H1 (cell line): ENCODE measurements around the gene TSPOAP1. TPM values are rescaled to one million over a fixed set of nuclear protein-coding genes. Genes with fewer than 3 reads are reported as not detected.

Experiments
- CTCF ChIA-PET: fragments of 300-600 bp; sonication (Branson Sonifier 250); formaldehyde crosslinking; loops from one replicate; lab custom pipeline; 2021; ENCODE audit not compliant: partially characterized antibody; lab: Charles Lee
- POLR2A ChIA-PET: fragments of 300-600 bp; sonication (Branson Sonifier 250); formaldehyde crosslinking; loops from one replicate; lab custom pipeline; 2021; ENCODE audit warnings: inconsistent platforms; ENCODE audit not compliant: partially characterized antibody; lab: Charles Lee
- DNase-seq, 2 experiments: peaks; one replicate each; pipeline versions ENCODE4 v3.0.0 to v3.0.0-alpha.2; 2010 to 2022; ENCODE audit warnings: low spot score in 2 of 2, low read depth in 1 of 2, mixed read lengths in 1 of 2
- FAIRE-seq: peaks from 2 replicates; lab custom pipeline; 2011; peaks lifted over from hg19 to GRCh38; lab: Jason Lieb, UNC
- H2AFZ ChIP-seq: 2 replicates; pipeline ENCODE4 v1.8.1; 2012; ENCODE audit warnings: low read length, inconsistent platforms
- H2AK5ac ChIP-seq: 2 replicates; pipeline ENCODE4 v1.6.1; 2013; ENCODE audit warnings: low read depth, low read length
- H2BK120ac ChIP-seq: replicated peaks from 2 replicates; pipeline ENCODE3; 2013; ENCODE audit warnings: low read depth, low read length, inconsistent platforms
- H2BK12ac ChIP-seq: 2 replicates; pipeline ENCODE4 v1.6.1; 2013; ENCODE audit warnings: low read depth, low read length
- H2BK15ac ChIP-seq: 2 replicates; pipeline ENCODE4 v1.6.1; 2013; ENCODE audit warnings: low read length
- H2BK20ac ChIP-seq: 2 replicates; pipeline ENCODE4 v1.6.1; 2013; ENCODE audit warnings: low read length
- H2BK5ac ChIP-seq: 2 replicates; pipeline ENCODE4 v1.6.1; 2013; ENCODE audit warnings: low read depth, low read length
- H3K14ac ChIP-seq: 2 replicates; pipeline ENCODE4 v1.6.1; 2013; ENCODE audit warnings: inconsistent platforms; ENCODE audit not compliant: insufficient read length
- H3K18ac ChIP-seq: 2 replicates; pipeline ENCODE4 v1.6.1; 2013; ENCODE audit warnings: low read length; ENCODE audit errors: extremely low read depth
- H3K23ac ChIP-seq: 2 replicates; pipeline ENCODE4 v1.6.1; 2013; ENCODE audit warnings: inconsistent platforms; ENCODE audit not compliant: insufficient read length
- H3K23me2 ChIP-seq: 2 replicates; pipeline ENCODE4 v1.6.1; 2013; ENCODE audit warnings: low read depth, low read length
- H3K27ac ChIP-seq: 2 replicates; pipeline ENCODE4 v1.6.1; 2011; ENCODE audit warnings: low read depth, low read length, inconsistent platforms
- H3K27me3 ChIP-seq, 4 experiments: replicated peaks in 1 of 4; 1 replicate in 1 of 4; 2 replicates in 3 of 4; pipeline versions ENCODE4 v1.6.1 to v1.8.1; 2011 to 2013; ENCODE audit warnings: low read length in 3 of 4, mild to moderate bottlenecking in 3 of 4, inconsistent platforms in 2 of 4, mixed read lengths in 2 of 4, moderate library complexity in 1 of 4; ENCODE audit not compliant: control insufficient read depth in 3 of 4, insufficient read depth in 3 of 4; ENCODE audit errors: extremely low read depth in 1 of 4
- H3K36me3 ChIP-seq, 4 experiments: 2 replicates each; pipeline versions ENCODE4 v1.6.1 to v1.8.1; 2011 to 2013; ENCODE audit warnings: mild to moderate bottlenecking in 4 of 4, low read length in 3 of 4, moderate library complexity in 2 of 4, control low read depth in 1 of 4, inconsistent platforms in 1 of 4; ENCODE audit not compliant: insufficient read depth in 4 of 4, control insufficient read depth in 2 of 4
- H3K4ac ChIP-seq: replicated peaks from 2 replicates; pipeline ENCODE3; 2013; ENCODE audit warnings: low read length, low read depth, mixed read lengths, inconsistent platforms; ENCODE audit not compliant: insufficient read length
- H3K4me1 ChIP-seq, 4 experiments: replicated peaks in 1 of 4; 1 replicate in 1 of 4; 2 replicates in 3 of 4; pipeline versions ENCODE4 v1.6.1 to v1.8.1; 2011 to 2013; ENCODE audit warnings: low read length in 3 of 4, inconsistent platforms in 2 of 4, mixed read lengths in 1 of 4; ENCODE audit not compliant: insufficient read depth in 4 of 4, control insufficient read depth in 3 of 4
- H3K4me2 ChIP-seq, 2 experiments: 2 replicates each; pipeline versions ENCODE4 v1.6.1 to v1.8.1; 2011 to 2013; ENCODE audit warnings: low read depth in 2 of 2, low read length in 2 of 2, control low read depth in 1 of 2, inconsistent platforms in 1 of 2, mild to moderate bottlenecking in 1 of 2; ENCODE audit not compliant: insufficient read depth in 1 of 2
- H3K4me3 ChIP-seq, 4 experiments: fragments of 200-600, 300-600 bp in 1 of 4; sonication (generic), shearing (Covaris generic), sonication (Bioruptor Twin) in 1 of 4; 2 replicates each; pipeline versions ENCODE4 v1.5.1 to v1.8.1; 2011 to 2016; ENCODE audit warnings: low read length in 4 of 4, low read depth in 3 of 4, control low read depth in 2 of 4, inconsistent platforms in 2 of 4, mild to moderate bottlenecking in 2 of 4, mixed read lengths in 1 of 4, moderate library complexity in 1 of 4; ENCODE audit not compliant: insufficient read depth in 2 of 4; ENCODE audit errors: extremely low read depth in 1 of 4
- H3K56ac ChIP-seq: replicated peaks from 2 replicates; pipeline ENCODE3; 2013; ENCODE audit warnings: low read depth, mild to moderate bottlenecking, mixed read lengths, low read length, inconsistent platforms; ENCODE audit not compliant: insufficient read length
- H3K79me1 ChIP-seq: 2 replicates; pipeline ENCODE4 v1.6.1; 2013; ENCODE audit warnings: low read depth, low read length, control low read depth
- H3K79me2 ChIP-seq, 2 experiments: 2 replicates each; pipeline versions ENCODE4 v1.6.1 to v1.8.1; 2012 to 2013; ENCODE audit warnings: low read length in 2 of 2, mild to moderate bottlenecking in 2 of 2, inconsistent platforms in 1 of 2; ENCODE audit not compliant: insufficient read depth in 2 of 2, control insufficient read depth in 1 of 2
- H3K9ac ChIP-seq, 4 experiments: replicated peaks in 1 of 4; 1 replicate in 1 of 4; 2 replicates in 3 of 4; pipeline versions ENCODE4 v1.6.1 to v1.8.1; 2011 to 2013; ENCODE audit warnings: low read depth in 3 of 4, low read length in 3 of 4, control low read depth in 2 of 4, mild to moderate bottlenecking in 2 of 4, moderate library complexity in 2 of 4, inconsistent platforms in 1 of 4; ENCODE audit errors: extremely low read depth in 1 of 4
- H3K9me3 ChIP-seq, 2 experiments: 2 replicates each; pipeline versions ENCODE4 v1.6.1 to v1.8.1; 2012 to 2013; ENCODE audit warnings: mild to moderate bottlenecking in 2 of 2, moderate library complexity in 2 of 2, control low read depth in 1 of 2, inconsistent platforms in 1 of 2, low read depth in 1 of 2, low read length in 1 of 2, mixed read lengths in 1 of 2; ENCODE audit not compliant: insufficient read depth in 2 of 2
- H4K20me1 ChIP-seq, 2 experiments: replicated peaks in 1 of 2; 2 replicates each; pipeline versions ENCODE3 to v1.8.1; 2011 to 2013; ENCODE audit warnings: inconsistent platforms in 2 of 2, low read length in 2 of 2, mild to moderate bottlenecking in 1 of 2; ENCODE audit not compliant: insufficient read depth in 2 of 2, control insufficient read depth in 1 of 2
- H4K5ac ChIP-seq: 2 replicates; pipeline ENCODE4 v1.6.1; 2013; ENCODE audit warnings: low read length, low read depth, mixed read lengths, inconsistent platforms; ENCODE audit not compliant: insufficient read length
- H4K8ac ChIP-seq: 2 replicates; pipeline ENCODE4 v1.8.0; 2013; ENCODE audit warnings: mild to moderate bottlenecking, moderate library complexity, low read length, inconsistent platforms; ENCODE audit not compliant: insufficient read depth; ENCODE audit errors: extremely low read depth
- H4K91ac ChIP-seq: replicated peaks from 2 replicates; pipeline ENCODE3; 2013; ENCODE audit warnings: low read length, mixed read lengths, inconsistent platforms; ENCODE audit not compliant: insufficient read length
- BACH1 ChIP-seq: IDR thresholded peaks from 2 replicates; pipeline ENCODE4 v1.6.1; 2012; ENCODE audit warnings: low read length, improper control_type of control experiment
- BCL11A ChIP-seq, 2 experiments: IDR thresholded peaks; one replicate each; pipeline ENCODE4 v1.6.1; 2011; ENCODE audit warnings: low read depth in 2 of 2, low read length in 2 of 2, mild to moderate bottlenecking in 2 of 2
- CBX5 ChIP-seq: fragments of 300-800, 300-1000 bp; sonication (generic); IDR thresholded peaks from 2 replicates; pipeline ENCODE4 v1.7.1; 2016; ENCODE audit warnings: antibody characterized with exemption, low read length, low read depth
- CEBPB ChIP-seq: IDR thresholded peaks from 2 replicates; pipeline ENCODE4 v1.6.1; 2012; ENCODE audit warnings: low read depth, low read length
- CHD2 ChIP-seq: IDR thresholded peaks from 2 replicates; pipeline ENCODE4 v1.6.1; 2012; ENCODE audit warnings: low read length, improper control_type of control experiment
- GABPA ChIP-seq: IDR thresholded peaks from 2 replicates; pipeline ENCODE4 v1.6.1; 2011; ENCODE audit warnings: mild to moderate bottlenecking, low read length, moderate library complexity, borderline replicate concordance; ENCODE audit not compliant: insufficient read depth
- KDM1A ChIP-seq: fragments of 200-600, 300-600 bp; sonication (generic); IDR thresholded peaks from 2 replicates; pipeline ENCODE4 v1.7.1; 2016; ENCODE audit warnings: mild to moderate bottlenecking, low read length, borderline replicate concordance
- MAX ChIP-seq: IDR thresholded peaks from 2 replicates; pipeline ENCODE4 v1.6.1; 2012; ENCODE audit warnings: inconsistent platforms
- NANOG ChIP-seq: IDR thresholded peaks from 2 replicates; pipeline ENCODE4 v1.6.1; 2011; ENCODE audit warnings: low read length, low read depth, mild to moderate bottlenecking, inconsistent platforms; ENCODE audit not compliant: insufficient read depth, poor library complexity, severe bottlenecking
- RFX5 ChIP-seq: IDR thresholded peaks from 2 replicates; pipeline ENCODE4 v1.6.1; 2011; ENCODE audit warnings: low read depth, low read length, improper control_type of control experiment, borderline replicate concordance
- RNF2 ChIP-seq: fragments of 200-900, 300-1000 bp; sonication (generic); IDR thresholded peaks from 2 replicates; pipeline ENCODE4 v1.7.1; 2016; ENCODE audit warnings: borderline replicate concordance, low read depth, mild to moderate bottlenecking, antibody characterized with exemption, low read length; ENCODE audit not compliant: poor library complexity, severe bottlenecking; ENCODE audit errors: missing control alignments
- SIRT6 ChIP-seq: IDR thresholded peaks from one replicate; pipeline ENCODE4 v1.7.1; 2012; ENCODE audit warnings: low read length, inconsistent platforms
- SP1 ChIP-seq: IDR thresholded peaks from 2 replicates; pipeline ENCODE4 v1.6.1; 2011; ENCODE audit warnings: low read depth, low read length
- SUZ12 ChIP-seq: fragments of 200-600 bp; sonication (generic); IDR thresholded peaks from 2 replicates; pipeline ENCODE4 v1.6.1; 2012; ENCODE audit warnings: mild to moderate bottlenecking, inconsistent platforms, low read length, moderate library complexity, mixed read lengths
- WGBS, 2 experiments: shearing (Covaris generic) in 1 of 2; methylation state at CpG; one replicate each; pipeline versions ENCODE4 v1.1.6 to v1.1.7; 2013 to 2015; ENCODE audit warnings: low lambda C conversion rate in 2 of 2, mixed read lengths in 2 of 2, inconsistent platforms in 1 of 2, low coverage in 1 of 2, missing lambda C conversion rate in 1 of 2; ENCODE audit not compliant: insufficient replicate concordance in 2 of 2, insufficient coverage in 1 of 2, insufficient read length in 1 of 2; ENCODE audit errors: extremely low coverage in 1 of 2, missing lambda C conversion rate in 1 of 2; 5-methylcytosine and 5-hydroxymethylcytosine counted together
- polyA plus RNA-seq, 7 experiments: library from polyadenylated mRNA; depleted of rRNA in 3 of 7; stranded (reverse) in 5 of 7; unstranded in 2 of 7; fragments of >200 nt in 5 of 7; fragments of 200-250 nt in 2 of 7; gene quantifications; 1 replicate in 5 of 7; 2 replicates in 1 of 7; 4 replicates in 1 of 7; pipeline versions ENCODE4 v1.2.1 to v1.2.3, GENCODE V29; 2011 to 2013; ENCODE audit warnings: missing spikeins in 2 of 7, mixed read lengths in 2 of 7
- total RNA-seq: library from RNA; stranded (reverse); fragmentation: NEBNext Ultra II Directional; extraction: Animal tissue kit (Norgen Biotek cat#: 25700); gene quantifications from 2 replicates; pipeline ENCODE4 v1.2.1, GENCODE V29; 2021

TSPOAP1 gene
- total and polyA plus RNA-seq, 2 of the 8 experiments (the other 6 are each of a cell fraction or from before 2014, with no cell fraction given) = 7.6 to 9.2 TPM

DNA sequence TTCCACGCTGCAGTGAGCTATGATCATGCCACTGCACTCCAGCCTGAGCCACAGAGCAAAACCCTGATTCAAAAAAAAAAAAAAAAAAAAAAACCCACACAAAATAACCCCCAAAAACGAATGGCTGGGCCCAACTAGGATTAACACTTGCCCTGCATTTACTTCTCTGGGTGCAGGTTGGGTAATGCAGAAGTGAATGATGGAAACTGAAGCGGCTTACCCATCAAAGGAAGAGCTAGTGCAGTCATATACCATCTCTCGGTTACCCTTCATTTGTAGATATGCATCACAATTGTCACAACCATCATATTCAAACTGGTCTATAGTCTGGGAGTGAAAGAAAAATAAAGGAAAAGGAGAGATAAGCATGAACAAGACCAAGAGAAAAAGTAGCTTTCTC is 22.6 kb upstream of the TSPOAP1 start:
- Histone ChIP-seq H2BK120ac (no peak overlapping the region), H3K23ac (no peak overlapping the region), H2BK5ac (no peak overlapping the region), H3K18ac (no peak overlapping the region), H3K9ac (peak overlapping the region; percentile 84 to 97 (median 94); a peak in 6 of 7 replicates), H2BK12ac (no peak overlapping the region), H3K4ac (no peak overlapping the region), H3K4me3 (peak overlapping the region; percentile 90 to 96 (median 94)), H3K79me1 (no peaks in the 10 kb centered on the region), H3K56ac (no peak overlapping the region), H2BK20ac (no peak overlapping the region), H3K4me1 (peaks cover 0 to 2% (median 0%) of the 10 kb centered on the region in 4 experiments; a peak in 1 of 7 replicates), H4K91ac (no peak overlapping the region), H4K5ac (no peak overlapping the region), H3K79me2 (peaks cover 0 to 13% of the 10 kb centered on the region in 2 experiments; a peak in 2 of 4 replicates), H3K27me3 (no peaks in the 10 kb centered on the region), H2BK15ac (no peak overlapping the region), H3K23me2 (peaks cover 8% of the 10 kb centered on the region; the same call in 1 of the 2 replicates), H3K36me3 (peaks cover 22 to 36% (median 34%) of the 10 kb centered on the region in 4 experiments), H3K27ac (no peak overlapping the region), H3K14ac (no peak overlapping the region), H2AK5ac (no peak overlapping the region), H4K8ac (no peak overlapping the region), H4K20me1 (peaks cover 4% of the 10 kb centered on the region in 2 experiments), H3K9me3 (no peaks in the 10 kb centered on the region), H3K4me2 (peak overlapping the region; percentile 70 to 100), H2AFZ (no peak overlapping the region)
- WGBS, 2 experiments = 84% methylated on average over 4 of the region's 4 CpGs; no CpG with 5 or more reads in 1 of the 2 experiments
- FAIRE-seq = no peak
- POLR2A ChIA-PET = interaction anchor here (1.1 to 7.9 kb wide), 9 partner anchors 9 to 43 kb away, joined by 3 to 149 read pairs (median 12); no protein-coding TSS in a partner anchor
- CTCF ChIA-PET = interaction anchor here (0.8 to 5.8 kb wide), 15 partner anchors 11 to 97 kb away, joined by 3 to 32 read pairs (median 11); partner anchors contain the start of gene RNF43
- no peak for DNase-seq
- TF ChIP-seq SIRT6 (no peak), BACH1 (no peak), CBX5 (no peak), BCL11A (IDR thresholded peaks at IDR 0.05; ENCODE audit: low read depth in 2 of 2, low read length in 2 of 2) (no peak), GABPA (no peak), CHD2 (no peak), RNF2 (no peak), SP1 (no peak), NANOG (no peak), MAX (no peak), SUZ12 (no peak), CEBPB (no peak), RFX5 (no peak), KDM1A (no peak)
